IMR-90 (cell line): ENCODE results near the gene SHISA2. TPM values are rescaled to one million over a fixed set of nuclear protein-coding genes. Genes with fewer than 3 reads are reported as not detected.

Source experiments
- ATAC-seq: fragments of 200-7000 bp; cut with Tn5 transposase; 2 replicates; pipeline ENCODE4 v1.9.1; 2020; ENCODE audit warnings: low read depth, mild to moderate bottlenecking, moderate library complexity
- BruUV-seq: library from RNA; stranded (reverse); fragments of 400-500 nt; replicated peaks from 2 replicates; lab custom pipeline; 2021; lab: Mats Ljungman, UMichigan
- CTCF ChIA-PET: fragments of 300-600 bp; formaldehyde crosslinking; extraction: SDS; loops from one replicate; lab custom pipeline; 2021; ENCODE audit warnings: antibody characterized with exemption; lab: Yijun Ruan, JAX
- POLR2A ChIA-PET: fragments of 300-600 bp; sonication (Branson Sonifier 250); formaldehyde crosslinking; loops from one replicate; lab custom pipeline; 2022; ENCODE audit warnings: antibody characterized with exemption; ENCODE audit not compliant: unreplicated experiment; lab: Charles Lee
- DNase-seq: peaks from one replicate; pipeline ENCODE4 v3.0.0; 2013
- H2AFZ ChIP-seq: replicated peaks from 2 replicates; pipeline ENCODE3; 2013; ENCODE audit warnings: low read length, mild to moderate bottlenecking; ENCODE audit not compliant: poor library complexity
- H2AK5ac ChIP-seq: 2 replicates; pipeline ENCODE4 v1.6.1; 2013; ENCODE audit warnings: low read depth, low read length, inconsistent platforms
- H2AK9ac ChIP-seq: replicated peaks from 2 replicates; pipeline ENCODE3; 2013; ENCODE audit warnings: mild to moderate bottlenecking, low read depth, low read length, moderate library complexity; ENCODE audit not compliant: poor library complexity
- H2BK120ac ChIP-seq: 2 replicates; pipeline ENCODE4 v1.6.1; 2013; ENCODE audit warnings: low read depth, low read length, inconsistent platforms
- H2BK15ac ChIP-seq: 3 replicates; pipeline ENCODE4 v1.6.1; 2013; ENCODE audit warnings: low read depth, low read length, inconsistent platforms
- H2BK20ac ChIP-seq: 2 replicates; pipeline ENCODE4 v1.6.1; 2013; ENCODE audit warnings: low read depth, mild to moderate bottlenecking, inconsistent platforms, low read length, moderate library complexity
- H2BK5ac ChIP-seq: 2 replicates; pipeline ENCODE4 v1.6.1; 2013; ENCODE audit warnings: mild to moderate bottlenecking, low read depth, low read length, inconsistent platforms; ENCODE audit not compliant: poor library complexity, severe bottlenecking
- H3K14ac ChIP-seq: replicated peaks from 2 replicates; pipeline ENCODE4 v1.6.1; 2013; ENCODE audit warnings: low read depth, low read length, inconsistent platforms
- H3K18ac ChIP-seq: 2 replicates; pipeline ENCODE4 v1.6.1; 2013; ENCODE audit warnings: low read depth, low read length, control low read depth
- H3K23ac ChIP-seq: 2 replicates; pipeline ENCODE4 v1.6.1; 2013; ENCODE audit warnings: low read depth, low read length, inconsistent platforms
- H3K27ac ChIP-seq: 2 replicates; pipeline ENCODE4 v1.5.1; 2013; ENCODE audit warnings: mild to moderate bottlenecking, control low read depth, low read length; ENCODE audit not compliant: insufficient read depth
- H3K27me3 ChIP-seq: 2 replicates; pipeline ENCODE4 v1.6.1; 2013; ENCODE audit warnings: low read length; ENCODE audit not compliant: control insufficient read depth, insufficient read depth
- H3K36me3 ChIP-seq: 2 replicates; pipeline ENCODE4 v1.6.1; 2013; ENCODE audit warnings: low read length, mixed read lengths; ENCODE audit not compliant: control insufficient read depth, insufficient read depth
- H3K4ac ChIP-seq: 2 replicates; pipeline ENCODE4 v1.6.1; 2013; ENCODE audit warnings: low read depth, low read length, inconsistent platforms
- H3K4me1 ChIP-seq: 2 replicates; pipeline ENCODE4 v1.6.1; 2013; ENCODE audit warnings: low read length, mixed read lengths; ENCODE audit not compliant: control insufficient read depth, insufficient read depth
- H3K4me2 ChIP-seq: 2 replicates; pipeline ENCODE4 v1.6.1; 2013; ENCODE audit warnings: low read depth, mild to moderate bottlenecking, control low read depth, low read length, moderate library complexity
- H3K4me3 ChIP-seq: 2 replicates; pipeline ENCODE4 v1.5.1; 2013; ENCODE audit warnings: low read depth, mild to moderate bottlenecking, control low read depth, low read length, moderate library complexity; ENCODE audit not compliant: insufficient read depth
- H3K56ac ChIP-seq: 2 replicates; pipeline ENCODE4 v1.6.1; 2013; ENCODE audit warnings: low read length, inconsistent platforms; ENCODE audit not compliant: insufficient read depth; ENCODE audit errors: extremely low read depth
- H3K79me1 ChIP-seq, 2 experiments: 2 replicates each; pipeline ENCODE4 v1.6.1; 2013; ENCODE audit warnings: low read length in 2 of 2, inconsistent platforms in 1 of 2, low read depth in 1 of 2
- H3K9ac ChIP-seq: 2 replicates; pipeline ENCODE4 v1.6.1; 2013; ENCODE audit warnings: low read depth, low read length, control low read depth
- H3K9me1 ChIP-seq: 2 replicates; pipeline ENCODE4 v1.6.1; 2013; ENCODE audit warnings: low read length, inconsistent platforms; ENCODE audit not compliant: insufficient read depth
- H3K9me3 ChIP-seq: 2 replicates; pipeline ENCODE4 v1.6.1; 2013; ENCODE audit warnings: low read length; ENCODE audit not compliant: control insufficient read depth, insufficient read depth
- H4K20me1 ChIP-seq: 2 replicates; pipeline ENCODE4 v1.6.1; 2013; ENCODE audit warnings: low read length, inconsistent platforms; ENCODE audit not compliant: insufficient read depth
- H4K5ac ChIP-seq: 2 replicates; pipeline ENCODE4 v1.6.1; 2013; ENCODE audit warnings: mild to moderate bottlenecking, low read depth, low read length, control low read depth
- H4K8ac ChIP-seq, 2 experiments: 2 replicates each; pipeline ENCODE4 v1.6.1; 2013; ENCODE audit warnings: low read depth in 2 of 2, low read length in 2 of 2, control low read depth in 1 of 2, inconsistent platforms in 1 of 2
- H4K91ac ChIP-seq: 2 replicates; pipeline ENCODE4 v1.6.1; 2013; ENCODE audit warnings: low read depth, low read length, inconsistent platforms; ENCODE audit not compliant: insufficient read depth
- CEBPB ChIP-seq: IDR thresholded peaks from 2 replicates; pipeline ENCODE4 v1.6.1; 2012; ENCODE audit warnings: low read depth, low read length, improper control_type of control experiment
- MAFK ChIP-seq: IDR thresholded peaks from 2 replicates; pipeline ENCODE4 v1.6.1; 2012; ENCODE audit warnings: low read depth, low read length, improper control_type of control experiment
- WGBS, 2 experiments: methylation state at CpG; one replicate each; pipeline versions ENCODE4 v1.1.5 to v1.1.7; 2013; ENCODE audit warnings: missing lambda C conversion rate in 2 of 2; ENCODE audit not compliant: insufficient read length in 1 of 2; ENCODE audit errors: extremely low coverage in 2 of 2; 5-methylcytosine and 5-hydroxymethylcytosine counted together
- dilution Hi-C: fragments of 300-500 bp; cut with HindIII; formaldehyde crosslinking; loops from one replicate; pipeline ENCODE4 v1.14.3; 2018; ENCODE audit warnings: low sequenced_read_pairs; ENCODE audit not compliant: unreplicated experiment
- in situ Hi-C: fragments of 300-500 bp; cut with MboI; formaldehyde crosslinking; loops from 3 replicates; pipeline ENCODE4 v1.14.3; 2019; ENCODE audit warnings: low sequenced_read_pairs, inconsistent platforms, mixed read lengths
- intact Hi-C: fragments of 100-400 bp; cut with micrococcal nuclease; formaldehyde crosslinking; loops from 2 replicates; pipeline ENCODE4 v1.10.0; 2022
- polyA plus RNA-seq, 3 experiments: library from polyadenylated mRNA; depleted of rRNA; stranded (reverse); fragments of >200 nt; gene quantifications; 2 replicates each; pipeline ENCODE4 v1.2.3, GENCODE V29; 2012; ENCODE audit warnings: low replicate concordance in 1 of 3
- total RNA-seq: library from RNA; depleted of rRNA; stranded (reverse); fragments of >200 nt; gene quantifications from 2 replicates; pipeline ENCODE4 v1.2.3, GENCODE V29; 2012

Gene SHISA2
- total and polyA plus RNA-seq, 2 of the 4 experiments (the other 2 are of a cell fraction) = not detected

- no peak overlapping the region for H4K8ac ChIP-seq
- no peak overlapping the region for H3K27ac ChIP-seq
- H3K18ac ChIP-seq = no peak overlapping the region
- H4K91ac ChIP-seq = no peak overlapping the region
- intact Hi-C loops = no loop called here
- ChIA-PET POLR2A (no interaction called here), CTCF (no interaction called here)
- H3K4ac ChIP-seq = no peak overlapping the region
- no peak overlapping the region for H3K4me2 ChIP-seq
- no peak overlapping the region for H2AFZ ChIP-seq
- ATAC-seq (no peak), DNase-seq (no peak)
- no peak overlapping the region for H2BK5ac ChIP-seq
- H3K9me3 ChIP-seq = no peaks in the 10 kb centered on the region
- WGBS, 2 experiments = no CpG with 5 or more reads among the region's 6 CpGs
- in situ Hi-C loops = no loop called here
- H4K20me1 ChIP-seq = no peaks in the 10 kb centered on the region
- no peaks in the 10 kb centered on the region for H3K4me1 ChIP-seq
- H4K5ac ChIP-seq = no peak overlapping the region
- H3K4me3 ChIP-seq = no peak overlapping the region
- no peak overlapping the region for H2AK9ac ChIP-seq
- H3K56ac ChIP-seq = no peak overlapping the region
- H3K79me1 ChIP-seq = no peaks in the 10 kb centered on the region
- TF ChIP-seq CEBPB (no peak), MAFK (no peak)
- H2AK5ac ChIP-seq = no peak overlapping the region
- BruUV-seq = no TSS peak
- no peaks in the 10 kb centered on the region for H3K27me3 ChIP-seq
- H2BK20ac ChIP-seq = no peak overlapping the region
- no peak overlapping the region for H3K9ac ChIP-seq
- no peak overlapping the region for H3K23ac ChIP-seq
- no peak overlapping the region for H3K14ac ChIP-seq
- H2BK15ac ChIP-seq = no peak overlapping the region
- H3K36me3 ChIP-seq = no peaks in the 10 kb centered on the region
- H3K9me1 ChIP-seq = no peaks in the 10 kb centered on the region
- dilution Hi-C loops = no loop called here
- H2BK120ac ChIP-seq = no peak overlapping the region
These were observed 35.6 kb downstream of the SHISA2 start for GRCh38 chr13:26016189-26016588.
